Fibroblast of the conjunctiva (primary cell): Measurements from ENCODE around the gene AKR7A3.
"Not testable (repeated sequence)": the region's sequence is repeated elsewhere in the genome, so short reads cannot be mapped to it uniquely, and the experiment has no call there.

ENCODE experiments used
- DNase-seq: peaks from one replicate; pipeline ENCODE4 v3.0.0-alpha.2; 2010; ENCODE audit warnings: low read depth

Gene AKR7A3

GRCh38 chr1:19288324-19289241 lies at the start of gene AKR7A3:
Gene AKR7A3, minus strand, starts transcription at chr1:19288770. Its CDS starts 61 bp downstream, at chr1:19288709.
- not testable (repeated sequence) for DNase-seq

GRCh38 chr1:19338323-19338762 lies 49.8 kb upstream of the AKR7A3 start:
- peak; percentile 72 for DNase-seq

- DNase-seq = no peak
Observed at GRCh38 chr1:19337289-19337688, 48.7 kb upstream of the AKR7A3 start.

GRCh38 chr1:19336543-19336942 lies 48.0 kb upstream of the AKR7A3 start:
- no peak for DNase-seq

- no peak for DNase-seq
Observed at GRCh38 chr1:19333587-19334354, 45.2 kb upstream of the AKR7A3 start.

GRCh38 chr1:19332832-19333231 lies 44.3 kb upstream of the AKR7A3 start:
- DNase-seq = no peak

- no peak for DNase-seq
Observed at GRCh38 chr1:19331262-19331878, 42.8 kb upstream of the AKR7A3 start.

- no peak for DNase-seq
Observed at GRCh38 chr1:19330449-19331135, 42.0 kb upstream of the AKR7A3 start.

GRCh38 chr1:19329611-19330010 lies 41.0 kb upstream of the AKR7A3 start:
- DNase-seq = no peak

- no peak for DNase-seq
Observed at GRCh38 chr1:19329188-19329587, 40.6 kb upstream of the AKR7A3 start.

GRCh38 chr1:19328486-19328885 lies 39.9 kb upstream of the AKR7A3 start:
- DNase-seq = no peak

GRCh38 chr1:19327736-19328135 lies 39.2 kb upstream of the AKR7A3 start:
- DNase-seq = no peak

GRCh38 chr1:19327301-19327700 lies 38.7 kb upstream of the AKR7A3 start:
- no peak for DNase-seq

GRCh38 chr1:19326748-19327065 lies 38.1 kb upstream of the AKR7A3 start:
- no peak for DNase-seq

GRCh38 chr1:19325958-19326747 lies 37.6 kb upstream of the AKR7A3 start:
- DNase-seq = no peak

- no peak for DNase-seq
Observed at GRCh38 chr1:19325368-19325957, 36.9 kb upstream of the AKR7A3 start.

GRCh38 chr1:19324665-19324990 lies 36.1 kb upstream of the AKR7A3 start:
- DNase-seq = no peak

- no peak for DNase-seq
Observed at GRCh38 chr1:19323987-19324664, 35.6 kb upstream of the AKR7A3 start.

GRCh38 chr1:19322481-19322880 lies 33.9 kb upstream of the AKR7A3 start:
- no peak for DNase-seq

GRCh38 chr1:19321071-19321470 lies 32.5 kb upstream of the AKR7A3 start:
- DNase-seq = no peak
